HG03460 (cell line): ENCODE measurements around the gene RFK.

Experiments
- ATAC-seq: cut with Tn5 transposase; IDR thresholded peaks from one replicate; pipeline ENCODE4 v1.9.1; 2021; ENCODE audit not compliant: unreplicated experiment

The RFK gene

DNA sequence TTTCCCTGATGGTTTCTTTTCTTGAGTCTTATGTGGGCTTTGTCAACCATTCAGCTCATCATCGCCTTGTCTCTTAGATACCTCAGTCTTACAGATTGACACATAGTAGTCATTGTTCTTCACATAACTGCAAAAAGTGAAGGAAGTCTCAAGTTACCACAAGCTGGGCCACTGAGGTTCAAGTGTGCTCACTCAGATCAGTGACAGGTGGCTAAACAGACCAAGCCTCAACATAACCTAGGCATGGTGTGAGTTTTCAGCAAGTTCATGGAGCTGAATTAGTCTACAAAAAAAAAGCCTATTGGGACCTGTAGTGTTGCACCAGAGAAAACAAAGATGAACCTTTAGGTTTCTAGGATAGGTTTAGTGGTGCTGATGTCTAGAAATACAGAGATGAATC lies 58.2 kb downstream of the RFK start:
- ATAC-seq: no peak
